HEK293 (cell line): ENCODE results near the gene CHIT1.

Experiments
- CTCF ChIA-PET: fragments of 350-600 bp; formaldehyde crosslinking; extraction: SDS; loops from one replicate; lab custom pipeline; 2021; ENCODE audit warnings: antibody characterized with exemption; lab: Yijun Ruan, JAX
- POLR2A ChIA-PET: fragments of 300-600 bp; formaldehyde crosslinking; extraction: SDS; loops from one replicate; lab custom pipeline; 2020; ENCODE audit warnings: antibody characterized with exemption, inconsistent platforms; lab: Yijun Ruan, JAX
- H3K27ac ChIP-seq: fragments of 200-500 bp; sonication (Bioruptor generic); 2 replicates; pipeline ENCODE4 v1.5.1; 2014; ENCODE audit warnings: low read depth, low read length, control low read depth, inconsistent platforms; ENCODE audit errors: extremely low read depth
- H3K36me3 ChIP-seq, 2 experiments: fragments of 200-500 bp in 1 of 2; sonication (Bioruptor generic) in 1 of 2; 1 replicate in 1 of 2; 2 replicates in 1 of 2; pipeline ENCODE4 v1.5.1; 2014 to 2017; ENCODE audit warnings: inconsistent platforms in 2 of 2, low read length in 2 of 2; ENCODE audit not compliant: control insufficient read depth in 2 of 2, insufficient read depth in 1 of 2
- H3K4me1 ChIP-seq: fragments of 200-500 bp; sonication (Bioruptor generic); 2 replicates; pipeline ENCODE4 v1.5.1; 2014; ENCODE audit warnings: mild to moderate bottlenecking, low read length, inconsistent platforms; ENCODE audit not compliant: control insufficient read depth, insufficient read depth
- H3K4me3 ChIP-seq: 2 replicates; pipeline ENCODE4 v1.5.1; 2011; ENCODE audit warnings: low read depth, mild to moderate bottlenecking, control low read depth, low read length, moderate library complexity
- H3K9me3 ChIP-seq: fragments of 200-500 bp; sonication (Bioruptor generic); 2 replicates; pipeline ENCODE4 v1.5.1; 2014; ENCODE audit warnings: low read depth, low read length, inconsistent platforms; ENCODE audit not compliant: control insufficient read depth, insufficient read depth
- EGR2 ChIP-seq: fragments of 450-650 bp; formaldehyde crosslinking; IDR thresholded peaks from 2 replicates; pipeline ENCODE4 v1.5.1; 2016; ENCODE audit warnings: low read depth, missing biosample characterization, missing genetic modification characterization
- FEZF1 ChIP-seq: fragments of 450-650 bp; formaldehyde crosslinking; IDR thresholded peaks from 2 replicates; pipeline ENCODE4 v1.5.1; 2016; ENCODE audit warnings: missing biosample characterization, missing genetic modification characterization
- GLI2 ChIP-seq: fragments of 450-650 bp; formaldehyde crosslinking; IDR thresholded peaks from 2 replicates; pipeline ENCODE4; 2017; ENCODE audit warnings: missing biosample characterization, missing genetic modification characterization, low read depth, borderline replicate concordance
- OSR2 ChIP-seq: fragments of 450-650 bp; formaldehyde crosslinking; IDR thresholded peaks from 2 replicates; pipeline ENCODE4 v1.5.1; 2016; ENCODE audit warnings: missing biosample characterization, missing genetic modification characterization
- ZBTB8A ChIP-seq: fragments of 450-650 bp; formaldehyde crosslinking; IDR thresholded peaks from 2 replicates; pipeline ENCODE4 v1.5.1; 2016; ENCODE audit warnings: missing biosample characterization, missing genetic modification characterization
- ZFHX2 ChIP-seq: fragments of 450-650 bp; formaldehyde crosslinking; conservative IDR thresholded peaks from 2 replicates; pipeline ENCODE4 v1.5.1; 2016; ENCODE audit warnings: missing biosample characterization, missing genetic modification characterization
- ZNF248 ChIP-seq: fragments of 450-650 bp; formaldehyde crosslinking; IDR thresholded peaks from 2 replicates; pipeline ENCODE4 v1.5.1; 2017; ENCODE audit warnings: missing biosample characterization, missing genetic modification characterization
- ZNF398 ChIP-seq: fragments of 450-650 bp; formaldehyde crosslinking; IDR thresholded peaks from 2 replicates; pipeline ENCODE4 v1.5.1; 2017; ENCODE audit warnings: missing biosample characterization, missing genetic modification characterization
- ZNF416 ChIP-seq: fragments of 450-650 bp; formaldehyde crosslinking; IDR thresholded peaks from 2 replicates; pipeline ENCODE4 v1.5.1; 2016; ENCODE audit warnings: missing biosample characterization, missing genetic modification characterization
- ZNF426 ChIP-seq: fragments of 450-650 bp; formaldehyde crosslinking; IDR thresholded peaks from 2 replicates; pipeline ENCODE4 v1.5.1; 2017; ENCODE audit warnings: missing biosample characterization, missing genetic modification characterization, mild to moderate bottlenecking, inconsistent platforms, moderate library complexity
- ZNF596 ChIP-seq: fragments of 450-650 bp; IDR thresholded peaks from 2 replicates; pipeline ENCODE4 v1.5.0; 2018; ENCODE audit warnings: missing biosample characterization, mild to moderate bottlenecking, missing genetic modification characterization, moderate library complexity
- ZNF621 ChIP-seq: fragments of 450-650 bp; formaldehyde crosslinking; IDR thresholded peaks from 2 replicates; pipeline ENCODE4 v1.5.1; 2017; ENCODE audit warnings: missing biosample characterization, missing genetic modification characterization
- ZNF639 ChIP-seq: fragments of 450-650 bp; formaldehyde crosslinking; IDR thresholded peaks from 2 replicates; pipeline ENCODE4 v1.5.1; 2016; ENCODE audit warnings: missing biosample characterization, missing genetic modification characterization
- ZNF707 ChIP-seq: fragments of 450-650 bp; formaldehyde crosslinking; IDR thresholded peaks from 2 replicates; pipeline ENCODE4 v1.5.1; 2016; ENCODE audit warnings: missing biosample characterization, missing genetic modification characterization
- ZNF76 ChIP-seq: fragments of 450-650 bp; formaldehyde crosslinking; IDR thresholded peaks from 2 replicates; pipeline ENCODE4; 2016; ENCODE audit warnings: low read depth, missing biosample characterization, missing genetic modification characterization, borderline replicate concordance
- ZNF791 ChIP-seq: fragments of 450-650 bp; formaldehyde crosslinking; IDR thresholded peaks from 2 replicates; pipeline ENCODE4 v1.5.1; 2016; ENCODE audit warnings: missing biosample characterization, missing genetic modification characterization
- TF ChIP-seq, protein P1 (sequence below): fragments of 450-650 bp; formaldehyde crosslinking; IDR thresholded peaks from 2 replicates; pipeline ENCODE4 v1.5.1; 2016; ENCODE audit warnings: missing biosample characterization, missing genetic modification characterization
- TF ChIP-seq, protein P2 (sequence below): fragments of 450-650 bp; IDR thresholded peaks from 2 replicates; pipeline ENCODE4 v1.5.1; 2018; ENCODE audit warnings: missing biosample characterization, mild to moderate bottlenecking, missing genetic modification characterization
- TF ChIP-seq, protein P3 (sequence below): fragments of 450-650 bp; formaldehyde crosslinking; IDR thresholded peaks from 2 replicates; pipeline ENCODE4 v1.5.1; 2017; ENCODE audit warnings: missing biosample characterization, mild to moderate bottlenecking, missing genetic modification characterization, moderate library complexity
- TF ChIP-seq, protein P4 (sequence below): fragments of 450-650 bp; formaldehyde crosslinking; IDR thresholded peaks from 2 replicates; pipeline ENCODE4 v1.5.1; 2016; ENCODE audit warnings: missing biosample characterization, missing genetic modification characterization

Gene CHIT1

DNA sequence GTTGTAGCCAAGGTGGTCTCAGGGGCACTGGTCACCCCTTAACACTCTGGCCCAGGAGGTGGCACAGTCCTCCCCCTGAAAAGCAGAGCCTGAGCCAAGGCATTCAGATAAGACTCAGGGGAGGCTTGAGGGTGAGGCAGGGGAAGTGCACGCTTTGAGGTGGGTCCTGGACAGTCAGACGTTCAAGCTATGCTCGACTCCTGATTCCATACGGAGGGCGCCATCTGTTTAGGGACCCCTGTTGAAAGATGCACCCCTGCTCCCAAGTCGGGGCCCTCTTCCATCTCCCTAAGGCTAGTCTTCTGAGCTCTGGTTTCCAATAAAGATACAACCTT lies 30.0 kb downstream of the CHIT1 start:
- CTCF ChIA-PET = interaction anchor here (0.6 to 2.8 kb wide), 6 partner anchors 17 to 159 kb away, joined by 3 to 11 read pairs (median 3); no protein-coding TSS in a partner anchor
- no peaks in the 10 kb centered on the region for H3K9me3 ChIP-seq
- H3K4me1 ChIP-seq = no peaks in the 10 kb centered on the region
- POLR2A ChIA-PET = no interaction called here
- no peak overlapping the region for H3K27ac ChIP-seq
- H3K4me3 ChIP-seq = no peak overlapping the region
- no peaks in the 10 kb centered on the region for H3K36me3 ChIP-seq
- no peak for TF ChIP-seq ZNF707 (tag by site-specific recombination)
- TF ChIP-seq, protein P1, sequence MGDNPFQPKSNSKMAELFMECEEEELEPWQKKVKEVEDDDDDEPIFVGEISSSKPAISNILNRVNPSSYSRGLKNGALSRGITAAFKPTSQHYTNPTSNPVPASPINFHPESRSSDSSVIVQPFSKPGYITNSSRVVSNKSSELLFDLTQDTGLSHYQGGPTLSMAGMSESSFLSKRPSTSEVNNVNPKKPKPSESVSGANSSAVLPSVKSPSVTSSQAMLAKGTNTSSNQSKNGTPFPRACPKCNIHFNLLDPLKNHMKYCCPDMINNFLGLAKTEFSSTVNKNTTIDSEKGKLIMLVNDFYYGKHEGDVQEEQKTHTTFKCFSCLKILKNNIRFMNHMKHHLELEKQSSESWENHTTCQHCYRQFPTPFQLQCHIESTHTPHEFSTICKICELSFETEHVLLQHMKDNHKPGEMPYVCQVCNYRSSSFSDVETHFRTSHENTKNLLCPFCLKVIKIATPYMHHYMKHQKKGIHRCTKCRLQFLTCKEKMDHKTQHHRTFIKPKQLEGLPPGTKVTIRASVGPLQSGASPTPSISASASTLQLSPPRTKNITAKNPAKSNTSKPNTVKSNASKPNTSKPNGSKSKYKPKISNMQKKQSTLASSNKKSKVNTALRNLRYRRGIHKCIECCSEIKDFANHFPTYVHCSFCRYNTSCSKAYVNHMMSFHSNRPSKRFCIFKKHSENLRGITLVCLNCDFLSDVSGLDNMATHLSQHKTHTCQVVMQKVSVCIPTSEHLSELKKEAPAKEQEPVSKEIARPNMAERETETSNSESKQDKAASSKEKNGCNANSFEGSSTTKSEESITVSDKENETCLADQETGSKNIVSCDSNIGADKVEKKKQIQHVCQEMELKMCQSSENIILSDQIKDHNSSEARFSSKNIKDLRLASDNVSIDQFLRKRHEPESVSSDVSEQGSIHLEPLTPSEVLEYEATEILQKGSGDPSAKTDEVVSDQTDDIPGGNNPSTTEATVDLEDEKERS (tag by site-specific recombination) = no peak
- TF ChIP-seq ZBTB8A (tag by site-specific recombination) = no peak
- no peak for TF ChIP-seq ZNF248
- TF ChIP-seq ZNF639 (tag by site-specific recombination) = no peak

DNA sequence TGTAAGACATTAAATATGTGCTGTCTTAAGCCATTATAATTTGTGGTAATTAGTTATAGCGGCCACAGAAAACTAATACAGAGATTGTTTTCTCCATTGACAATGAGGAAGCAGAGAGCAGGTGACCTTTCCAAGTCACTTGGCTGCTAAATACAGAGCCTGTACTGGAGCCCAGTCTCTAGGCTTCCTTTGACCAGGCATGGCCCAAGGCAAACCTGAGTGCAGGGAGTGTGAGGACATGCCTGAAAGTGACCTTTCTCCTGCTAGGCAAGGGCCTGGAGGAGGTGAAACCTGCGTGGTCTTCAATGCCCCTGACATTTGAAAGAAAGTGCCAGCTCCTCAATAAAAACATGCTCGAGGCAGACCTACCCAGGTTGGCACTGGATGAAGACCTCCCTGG lies 30.5 kb downstream of the CHIT1 start:
- CTCF ChIA-PET = interaction anchor here (0.7 to 2.8 kb wide), 3 partner anchors 27 to 159 kb away, joined by 4 to 11 read pairs (median 6); no protein-coding TSS in a partner anchor
- no peak overlapping the region for H3K4me3 ChIP-seq
- H3K36me3 ChIP-seq = no peaks in the 10 kb centered on the region
- no peaks in the 10 kb centered on the region for H3K9me3 ChIP-seq
- H3K27ac ChIP-seq = no peak overlapping the region
- no peaks in the 10 kb centered on the region for H3K4me1 ChIP-seq
- TF ChIP-seq FEZF1 (tag by site-specific recombination) (no peak), ZFHX2 (tag by site-specific recombination) (no peak)
- TF ChIP-seq, protein P2, sequence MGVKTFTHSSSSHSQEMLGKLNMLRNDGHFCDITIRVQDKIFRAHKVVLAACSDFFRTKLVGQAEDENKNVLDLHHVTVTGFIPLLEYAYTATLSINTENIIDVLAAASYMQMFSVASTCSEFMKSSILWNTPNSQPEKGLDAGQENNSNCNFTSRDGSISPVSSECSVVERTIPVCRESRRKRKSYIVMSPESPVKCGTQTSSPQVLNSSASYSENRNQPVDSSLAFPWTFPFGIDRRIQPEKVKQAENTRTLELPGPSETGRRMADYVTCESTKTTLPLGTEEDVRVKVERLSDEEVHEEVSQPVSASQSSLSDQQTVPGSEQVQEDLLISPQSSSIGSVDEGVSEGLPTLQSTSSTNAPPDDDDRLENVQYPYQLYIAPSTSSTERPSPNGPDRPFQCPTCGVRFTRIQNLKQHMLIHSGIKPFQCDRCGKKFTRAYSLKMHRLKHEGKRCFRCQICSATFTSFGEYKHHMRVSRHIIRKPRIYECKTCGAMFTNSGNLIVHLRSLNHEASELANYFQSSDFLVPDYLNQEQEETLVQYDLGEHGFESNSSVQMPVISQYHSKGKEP (tag by site-specific recombination) = no peak
- POLR2A ChIA-PET = no interaction called here

DNA sequence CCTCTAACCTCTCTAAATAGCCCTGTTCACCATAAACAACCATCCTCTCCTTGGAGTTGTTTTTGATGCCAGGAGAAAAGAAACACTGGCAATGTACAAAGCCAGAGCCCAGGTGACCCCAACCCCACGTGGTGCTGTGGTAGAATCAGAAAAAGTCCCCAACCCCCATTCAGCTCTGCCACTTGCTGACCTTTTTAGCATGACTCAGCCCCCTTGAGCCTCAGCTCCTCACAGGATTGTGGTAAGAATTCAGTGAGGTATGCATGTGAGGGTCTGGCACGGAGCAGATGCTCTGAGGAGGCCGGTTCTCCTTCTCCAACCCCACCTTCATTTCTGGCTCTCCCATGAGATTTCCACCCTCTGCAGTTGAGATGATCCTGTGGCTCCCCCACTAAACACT lies 31.8 kb downstream of the CHIT1 start:
- no peaks in the 10 kb centered on the region for H3K9me3 ChIP-seq
- CTCF ChIA-PET = interaction anchor here (0.6 to 2.8 kb wide), 4 partner anchors 35 to 157 kb away, joined by 3 to 6 read pairs (median 4); no protein-coding TSS in a partner anchor
- no peak overlapping the region for H3K27ac ChIP-seq
- H3K4me1 ChIP-seq = no peaks in the 10 kb centered on the region
- H3K4me3 ChIP-seq = no peak overlapping the region
- no peaks in the 10 kb centered on the region for H3K36me3 ChIP-seq
- POLR2A ChIA-PET = no interaction called here
- no peak for TF ChIP-seq OSR2 (tag by site-specific recombination)
- TF ChIP-seq ZNF416 (tag by site-specific recombination) = no peak
- no peak for TF ChIP-seq ZNF398 (tag by site-specific recombination)
- no peak for TF ChIP-seq ZNF791 (tag by site-specific recombination)
- no peak for TF ChIP-seq GLI2 (tag by site-specific recombination)
- no peak for TF ChIP-seq ZNF426
- no peak for TF ChIP-seq ZNF76 (tag by site-specific recombination)
- TF ChIP-seq, protein P3, sequence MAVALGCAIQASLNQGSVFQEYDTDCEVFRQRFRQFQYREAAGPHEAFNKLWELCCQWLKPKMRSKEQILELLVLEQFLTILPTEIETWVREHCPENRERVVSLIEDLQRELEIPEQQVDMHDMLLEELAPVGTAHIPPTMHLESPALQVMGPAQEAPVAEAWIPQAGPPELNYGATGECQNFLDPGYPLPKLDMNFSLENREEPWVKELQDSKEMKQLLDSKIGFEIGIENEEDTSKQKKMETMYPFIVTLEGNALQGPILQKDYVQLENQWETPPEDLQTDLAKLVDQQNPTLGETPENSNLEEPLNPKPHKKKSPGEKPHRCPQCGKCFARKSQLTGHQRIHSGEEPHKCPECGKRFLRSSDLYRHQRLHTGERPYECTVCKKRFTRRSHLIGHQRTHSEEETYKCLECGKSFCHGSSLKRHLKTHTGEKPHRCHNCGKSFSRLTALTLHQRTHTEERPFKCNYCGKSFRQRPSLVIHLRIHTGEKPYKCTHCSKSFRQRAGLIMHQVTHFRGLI (tag by site-specific recombination) = no peak
- TF ChIP-seq ZNF621 = no peak
- TF ChIP-seq, protein P4, sequence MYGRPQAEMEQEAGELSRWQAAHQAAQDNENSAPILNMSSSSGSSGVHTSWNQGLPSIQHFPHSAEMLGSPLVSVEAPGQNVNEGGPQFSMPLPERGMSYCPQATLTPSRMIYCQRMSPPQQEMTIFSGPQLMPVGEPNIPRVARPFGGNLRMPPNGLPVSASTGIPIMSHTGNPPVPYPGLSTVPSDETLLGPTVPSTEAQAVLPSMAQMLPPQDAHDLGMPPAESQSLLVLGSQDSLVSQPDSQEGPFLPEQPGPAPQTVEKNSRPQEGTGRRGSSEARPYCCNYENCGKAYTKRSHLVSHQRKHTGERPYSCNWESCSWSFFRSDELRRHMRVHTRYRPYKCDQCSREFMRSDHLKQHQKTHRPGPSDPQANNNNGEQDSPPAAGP (tag by site-specific recombination) = no peak
- TF ChIP-seq EGR2 (tag by site-specific recombination) = no peak
- TF ChIP-seq ZNF596 (tag by site-specific recombination) = no peak
- no peak for TF ChIP-seq ZBTB8A (tag by site-specific recombination)
